Hepatocyte (in vitro differentiated cells): Measurements from ENCODE around the gene CKS2. TPM values are rescaled to one million over a fixed set of nuclear protein-coding genes. Genes with fewer than 3 reads are reported as not detected.

Experiments used
- DNase-seq: peaks from one replicate; pipeline ENCODE4 v3.0.0-alpha.2; 2016; ENCODE audit warnings: low spot score
- H2AFZ ChIP-seq: fragments of 200-600 bp; sonication (generic); 2 replicates; pipeline ENCODE4 v1.6.0; 2016; ENCODE audit warnings: antibody characterized with exemption, mild to moderate bottlenecking
- H3K27ac ChIP-seq: fragments of 200-600 bp; sonication (generic); 2 replicates; pipeline ENCODE4 v1.5.1; 2016; ENCODE audit warnings: mild to moderate bottlenecking
- H3K27me3 ChIP-seq: fragments of 200-600 bp; sonication (generic); 2 replicates; pipeline ENCODE4 v1.6.1; 2016
- H3K36me3 ChIP-seq: fragments of 200-600 bp; sonication (generic); replicated peaks from 2 replicates; pipeline ENCODE4 v1.5.1; 2016; ENCODE audit warnings: low read depth; ENCODE audit not compliant: insufficient read depth
- H3K4me1 ChIP-seq: fragments of 200-600 bp; sonication (generic); 2 replicates; pipeline ENCODE4 v1.5.1; 2016; ENCODE audit warnings: mild to moderate bottlenecking, moderate library complexity; ENCODE audit not compliant: insufficient read depth
- H3K4me2 ChIP-seq: fragments of 200-600 bp; sonication (generic); 2 replicates; pipeline ENCODE4 v1.6.0; 2016
- H3K4me3 ChIP-seq: fragments of 200-600 bp; sonication (generic); 2 replicates; pipeline ENCODE4 v1.5.1; 2016; ENCODE audit warnings: mild to moderate bottlenecking
- H3K79me2 ChIP-seq: fragments of 200-600 bp; sonication (generic); 2 replicates; pipeline ENCODE4 v1.6.0; 2017; ENCODE audit warnings: mild to moderate bottlenecking
- H3K9me2 ChIP-seq: fragments of 200-600 bp; sonication (generic); replicated peaks from 2 replicates; pipeline ENCODE4 v1.6.0; 2017; ENCODE audit warnings: mild to moderate bottlenecking; ENCODE audit not compliant: insufficient read depth
- H3K9me3 ChIP-seq: fragments of 200-600 bp; sonication (generic); 2 replicates; pipeline ENCODE4 v1.5.1; 2016; ENCODE audit warnings: low read depth, mild to moderate bottlenecking
- H4K20me1 ChIP-seq: fragments of 200-600 bp; sonication (generic); 2 replicates; pipeline ENCODE4 v1.6.0; 2016; ENCODE audit warnings: mild to moderate bottlenecking; ENCODE audit not compliant: insufficient read depth, poor library complexity, severe bottlenecking
- EZH2 ChIP-seq: fragments of 200-600 bp; sonication (generic); IDR thresholded peaks from 2 replicates; pipeline ENCODE4 v1.6.1; 2016; ENCODE audit warnings: antibody characterized with exemption, mild to moderate bottlenecking, borderline replicate concordance
- EZH2phosphoT487 ChIP-seq: fragments of 200-600 bp; sonication (generic); IDR thresholded peaks from one replicate; pipeline ENCODE4 v1.6.1; 2018; ENCODE audit warnings: antibody characterized with exemption, mild to moderate bottlenecking, low read depth, moderate library complexity; ENCODE audit not compliant: unreplicated experiment, severe bottlenecking
- WGBS: methylation state at CpG from one replicate; pipeline ENCODE4 v1.1.6; 2016; ENCODE audit warnings: low lambda C conversion rate; ENCODE audit errors: missing lambda C conversion rate; 5-methylcytosine and 5-hydroxymethylcytosine counted together
- polyA plus RNA-seq: library from polyadenylated mRNA; unstranded; fragments of >200 nt; fragmentation: Nextera tagmentation; extraction: Ambion mirVana; gene quantifications from 2 replicates; pipeline ENCODE4 v1.2.1, GENCODE V29; 2016
- total RNA-seq: library from RNA; depleted of rRNA; stranded (reverse); fragments of >200 nt; gene quantifications from 2 replicates; pipeline ENCODE4 v1.2.3, GENCODE V29; 2014
- TF ChIP-seq, protein P1 (sequence below): fragments of 200-600 bp; sonication (generic); IDR thresholded peaks from 2 replicates; pipeline ENCODE4 v1.5.1; 2016; ENCODE audit warnings: antibody characterized with exemption, mild to moderate bottlenecking; ENCODE audit not compliant: poor library complexity

The CKS2 gene
- total and polyA plus RNA-seq, 2 experiments from 2014 or later: 77.1 to 136 TPM

DNA sequence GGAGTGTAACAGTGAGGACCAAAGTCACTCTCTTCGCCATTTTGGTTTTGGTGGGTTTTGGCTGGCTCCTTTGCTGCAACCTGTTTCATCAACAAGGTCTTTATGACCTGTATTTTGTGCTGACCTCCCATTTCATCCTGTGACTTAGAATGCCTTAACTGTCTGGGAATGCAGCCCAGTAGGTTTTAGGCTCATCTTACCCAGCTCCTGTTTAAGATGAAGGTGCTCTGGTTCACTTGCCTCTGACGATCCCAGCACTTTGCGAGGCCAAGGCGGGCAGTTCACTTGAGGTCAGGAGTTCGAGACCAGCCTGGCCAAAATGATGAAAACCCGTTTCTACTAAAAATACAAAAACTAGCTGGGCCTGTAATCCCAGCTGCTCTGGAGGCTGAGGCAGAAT is 1.8 kb upstream of the CKS2 start:
- H3K27ac ChIP-seq: peak overlapping the region; percentile 97
- no peak overlapping the region for H2AFZ ChIP-seq
- no peaks in the 10 kb centered on the region for H3K9me2 ChIP-seq
- DNase-seq: no peak
- no peaks in the 10 kb centered on the region for H3K36me3 ChIP-seq
- H3K4me3 ChIP-seq: no peak overlapping the region
- 90% methylated on average over 6 of the region's 6 CpGs for WGBS
- H3K27me3 ChIP-seq: no peaks in the 10 kb centered on the region
- peak overlapping the region; percentile 83 for H3K4me2 ChIP-seq
- H3K4me1 ChIP-seq: peaks cover 19% of the 10 kb centered on the region
- H4K20me1 ChIP-seq: no peaks in the 10 kb centered on the region
- H3K79me2 ChIP-seq: peaks cover 30% of the 10 kb centered on the region
- TF ChIP-seq EZH2 (no peak), EZH2phosphoT487 (no peak)
- no peaks in the 10 kb centered on the region for H3K9me3 ChIP-seq

DNA sequence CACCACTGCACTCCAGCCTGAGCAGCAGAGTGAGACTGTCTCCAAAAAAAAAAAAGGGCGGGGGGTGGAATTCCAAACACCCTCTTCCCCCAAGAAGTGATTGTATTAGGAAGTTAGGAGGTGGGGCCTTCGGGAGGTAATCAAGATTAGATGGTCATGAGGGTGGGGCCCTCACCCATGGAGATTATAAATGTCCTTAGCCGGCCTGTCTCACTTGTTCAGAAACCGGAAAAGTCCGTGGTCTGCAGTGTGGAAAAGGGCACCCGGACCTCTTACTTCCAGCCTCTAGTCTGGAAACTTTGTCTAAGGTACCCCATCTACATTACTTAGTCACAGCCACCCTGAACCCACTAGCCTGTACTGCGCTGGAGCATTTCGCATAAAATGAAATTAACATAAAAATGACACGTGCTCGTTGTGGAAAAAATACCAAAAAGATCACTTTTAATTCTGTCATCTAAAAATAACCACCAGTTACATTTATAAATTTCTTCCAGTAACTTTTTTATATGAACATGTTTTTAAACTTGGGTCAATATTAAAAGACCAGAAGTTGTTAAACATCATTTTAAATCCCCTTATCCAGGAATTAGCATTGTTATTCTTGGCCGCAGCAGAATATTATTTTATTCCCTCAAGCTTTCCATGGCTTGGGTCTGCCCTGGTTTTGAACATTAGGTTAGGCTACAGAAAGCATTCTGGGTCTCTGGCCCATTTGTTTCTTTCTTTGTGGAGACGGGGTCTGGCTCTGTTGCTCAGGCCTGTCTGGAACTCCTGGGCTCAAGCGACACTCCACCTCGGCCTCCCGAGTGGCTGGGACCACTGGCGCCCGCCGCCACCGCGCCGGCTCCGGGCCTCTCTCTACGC is 1.2 kb upstream of the CKS2 start:
- Histone ChIP-seq H3K79me2 (peaks cover 37% of the 10 kb centered on the region), H2AFZ (peak overlapping the region; percentile 21), H3K4me1 (peaks cover 19% of the 10 kb centered on the region), H3K36me3 (no peaks in the 10 kb centered on the region), H3K4me2 (peak overlapping the region; percentile 83), H4K20me1 (no peaks in the 10 kb centered on the region), H3K27me3 (no peaks in the 10 kb centered on the region), H3K27ac (peak overlapping the region; percentile 97), H3K4me3 (peak overlapping the region; percentile 16), H3K9me3 (no peaks in the 10 kb centered on the region), H3K9me2 (no peaks in the 10 kb centered on the region)
- TF ChIP-seq, protein P1, sequence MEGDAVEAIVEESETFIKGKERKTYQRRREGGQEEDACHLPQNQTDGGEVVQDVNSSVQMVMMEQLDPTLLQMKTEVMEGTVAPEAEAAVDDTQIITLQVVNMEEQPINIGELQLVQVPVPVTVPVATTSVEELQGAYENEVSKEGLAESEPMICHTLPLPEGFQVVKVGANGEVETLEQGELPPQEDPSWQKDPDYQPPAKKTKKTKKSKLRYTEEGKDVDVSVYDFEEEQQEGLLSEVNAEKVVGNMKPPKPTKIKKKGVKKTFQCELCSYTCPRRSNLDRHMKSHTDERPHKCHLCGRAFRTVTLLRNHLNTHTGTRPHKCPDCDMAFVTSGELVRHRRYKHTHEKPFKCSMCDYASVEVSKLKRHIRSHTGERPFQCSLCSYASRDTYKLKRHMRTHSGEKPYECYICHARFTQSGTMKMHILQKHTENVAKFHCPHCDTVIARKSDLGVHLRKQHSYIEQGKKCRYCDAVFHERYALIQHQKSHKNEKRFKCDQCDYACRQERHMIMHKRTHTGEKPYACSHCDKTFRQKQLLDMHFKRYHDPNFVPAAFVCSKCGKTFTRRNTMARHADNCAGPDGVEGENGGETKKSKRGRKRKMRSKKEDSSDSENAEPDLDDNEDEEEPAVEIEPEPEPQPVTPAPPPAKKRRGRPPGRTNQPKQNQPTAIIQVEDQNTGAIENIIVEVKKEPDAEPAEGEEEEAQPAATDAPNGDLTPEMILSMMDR: no peak
- no peak for TF ChIP-seq EZH2phosphoT487
- TF ChIP-seq EZH2: no peak
- DNase-seq: peak; percentile 54
- WGBS: 28% methylated on average over 20 of the region's 23 CpGs

DNA sequence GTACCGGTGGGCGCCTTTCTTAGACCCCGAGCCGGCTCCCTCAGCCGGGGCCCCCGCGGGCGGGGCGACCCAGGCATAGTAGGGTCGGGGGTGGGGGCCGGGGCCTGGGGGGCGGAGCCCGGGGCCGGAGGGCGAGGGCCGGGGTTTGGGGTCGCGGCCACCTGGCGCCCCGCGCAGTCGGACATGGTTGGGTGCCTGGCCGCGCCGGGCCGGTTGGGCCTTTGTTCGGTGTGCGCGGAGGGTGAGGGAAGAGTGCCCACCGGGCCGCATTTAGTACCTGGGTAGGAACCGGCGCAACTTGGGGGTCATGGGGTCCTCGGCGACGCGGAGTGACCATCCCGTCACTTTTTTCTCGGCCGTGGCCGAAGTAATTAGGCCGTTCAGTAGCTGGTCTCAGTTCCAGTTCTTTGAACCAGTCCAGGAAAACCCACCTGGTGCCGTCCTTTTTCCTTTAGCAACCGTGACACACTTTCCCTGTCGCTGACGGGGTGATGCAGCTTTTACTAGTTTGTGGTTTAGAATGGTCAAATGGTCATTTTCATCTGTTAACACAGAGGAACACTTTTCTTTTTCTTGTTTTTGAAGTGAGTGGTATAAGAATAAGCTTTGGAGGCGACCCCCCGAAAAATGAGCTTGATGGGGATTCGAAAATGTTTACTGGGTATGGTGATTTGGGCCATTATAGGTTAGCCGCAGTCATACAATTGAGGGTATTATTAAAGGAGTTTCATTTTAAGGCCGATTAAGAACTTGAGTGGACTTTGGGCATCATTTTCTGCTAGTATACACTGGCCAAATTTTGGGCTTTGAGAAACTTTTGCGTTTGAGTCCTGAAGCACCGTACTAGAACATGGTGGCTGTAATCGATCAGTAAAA is 589 bp downstream of the CKS2 start:
- H3K9me2 ChIP-seq: no peaks in the 10 kb centered on the region
- peak overlapping the region; percentile 87 for H3K4me2 ChIP-seq
- TF ChIP-seq, protein P1: no peak
- no peak for TF ChIP-seq EZH2
- TF ChIP-seq EZH2phosphoT487: no peak
- H3K4me1 ChIP-seq: peaks cover 19% of the 10 kb centered on the region
- DNase-seq: peak; percentile 46
- peak overlapping the region; percentile 26 for H3K4me3 ChIP-seq
- peak overlapping the region; percentile 2 for H3K27ac ChIP-seq
- H3K36me3 ChIP-seq: no peaks in the 10 kb centered on the region
- no peaks in the 10 kb centered on the region for H4K20me1 ChIP-seq
- no peaks in the 10 kb centered on the region for H3K27me3 ChIP-seq
- peak overlapping the region; percentile 74 for H2AFZ ChIP-seq
- H3K79me2 ChIP-seq: peaks cover 55% of the 10 kb centered on the region
- WGBS: 1% methylated on average over 33 of the region's 54 CpGs
- H3K9me3 ChIP-seq: no peaks in the 10 kb centered on the region

DNA sequence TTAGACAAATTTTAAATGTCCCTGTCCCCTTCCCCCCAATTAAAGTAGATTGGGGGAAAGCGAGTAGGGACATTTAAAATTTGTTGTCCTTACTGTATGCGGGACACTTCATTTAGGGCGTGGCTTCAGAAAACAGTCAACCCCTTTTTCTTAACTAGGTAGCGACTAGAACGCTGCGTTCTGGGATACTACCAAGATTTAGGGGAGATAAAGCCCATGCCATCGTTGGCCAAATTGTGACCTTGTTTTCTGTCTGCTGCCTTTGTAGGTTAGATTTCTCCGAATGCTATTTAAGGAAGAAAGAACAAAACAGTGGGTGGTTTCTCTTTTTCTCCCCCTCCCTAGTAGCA is 1.2 kb downstream of the CKS2 start:
- Histone ChIP-seq H3K27me3 (no peaks in the 10 kb centered on the region), H3K9me3 (no peaks in the 10 kb centered on the region), H3K36me3 (no peaks in the 10 kb centered on the region), H3K9me2 (no peaks in the 10 kb centered on the region), H4K20me1 (no peaks in the 10 kb centered on the region), H3K4me1 (peaks cover 20% of the 10 kb centered on the region), H3K4me2 (peak overlapping the region; percentile 87), H2AFZ (peak overlapping the region; percentile 74), H3K4me3 (peak overlapping the region; percentile 26), H3K27ac (peak overlapping the region; percentile 2), H3K79me2 (peaks cover 59% of the 10 kb centered on the region)
- DNase-seq: peak; percentile 28
- WGBS: under 1% methylated on average over 8 of the region's 8 CpGs
- TF ChIP-seq EZH2 (no peak), EZH2phosphoT487 (no peak)
- TF ChIP-seq, protein P1: no peak
